NCI-H345 treated with DMSO at 0.1 percent for 48 hours (cell line): ENCODE results near the gene ZNF428.
"Not testable (repeated sequence)": the region's sequence is repeated elsewhere in the genome, so short reads cannot be mapped to it uniquely, and the experiment has no call there.

ENCODE experiments used
- DNase-seq: peaks from one replicate; lab custom pipeline; 2025; ENCODE audit not compliant: unreplicated experiment; lab: John Stamatoyannopoulos, UW

Gene ZNF428

GRCh38 chr19:43594710-43595604 is 24.5 kb downstream of the ZNF428 start:
- no peak for DNase-seq

GRCh38 chr19:43594081-43594697 is 25.2 kb downstream of the ZNF428 start:
- no peak for DNase-seq

- DNase-seq, result no peak
Observed at GRCh38 chr19:43592800-43593350, 26.6 kb downstream of the ZNF428 start.

GRCh38 chr19:43591904-43592772 is 27.3 kb downstream of the ZNF428 start:
- no peak for DNase-seq

GRCh38 chr19:43589678-43590077 is 29.8 kb downstream of the ZNF428 start:
- DNase-seq, result no peak

GRCh38 chr19:43589277-43589676 is 30.2 kb downstream of the ZNF428 start:
- no peak for DNase-seq

GRCh38 chr19:43587029-43587428 is 32.4 kb downstream of the ZNF428 start:
- not testable (repeated sequence) for DNase-seq

GRCh38 chr19:43586346-43586745 is 33.1 kb downstream of the ZNF428 start:
- no peak for DNase-seq

- no peak for DNase-seq
Observed at GRCh38 chr19:43584484-43584883, 34.9 kb downstream of the ZNF428 start.

GRCh38 chr19:43582495-43582894 is 36.9 kb downstream of the ZNF428 start:
- DNase-seq, result no peak

- DNase-seq, result no peak
Observed at GRCh38 chr19:43581467-43581866, 38.0 kb downstream of the ZNF428 start.

- no peak for DNase-seq
Observed at GRCh38 chr19:43578787-43579186, 40.6 kb downstream of the ZNF428 start.

- no peak for DNase-seq
Observed at GRCh38 chr19:43575955-43576878, 43.2 kb downstream of the ZNF428 start.

- DNase-seq, result peak; percentile 93
Observed at GRCh38 chr19:43575156-43575950, 44.1 kb downstream of the ZNF428 start, which contains the start of the genes PINLYP and XRCC1. TSS of gene PINLYP (plus strand) at chr19:43575801. CDS start at chr19:43577192, 1,391 bp downstream. TSS of gene XRCC1 (minus strand) at chr19:43575527. CDS start at chr19:43575458, 69 bp downstream.

GRCh38 chr19:43574424-43575155 is 44.8 kb downstream of the ZNF428 start:
- DNase-seq, result no peak

GRCh38 chr19:43572171-43572588 is 47.2 kb downstream of the ZNF428 start:
- DNase-seq, result no peak

- DNase-seq, result peak; percentile 44
Observed at GRCh38 chr19:43570174-43570791, 49.1 kb downstream of the ZNF428 start.

GRCh38 chr19:43569657-43570056 is 49.8 kb downstream of the ZNF428 start:
- DNase-seq, result no peak
